Suprapubic skin (tissue), 4 donors: ENCODE data around the gene CCR5. TPM values are rescaled to one million over a fixed set of nuclear protein-coding genes. Genes with fewer than 3 reads are reported as not detected.
"Not testable (repeated sequence)": the region's sequence is repeated elsewhere in the genome, so short reads cannot be mapped to it uniquely, and the experiment has no call there.

Source experiments
- DNase-seq, 2 donors: peaks; one replicate each; pipeline ENCODE4 v3.0.0-alpha.2; 2019; ENCODE audit warnings: low spot score in 2 of 2
- H3K27ac ChIP-seq: fragments of 200-600 bp; sonication (generic); one replicate; pipeline ENCODE4 v1.5.1; 2019
- H3K27me3 ChIP-seq: fragments of 200-600 bp; sonication (generic); one replicate; pipeline ENCODE4 v1.5.1; 2019
- H3K36me3 ChIP-seq: fragments of 200-600 bp; sonication (generic); one replicate; pipeline ENCODE4 v1.5.1; 2019
- H3K4me1 ChIP-seq: fragments of 200-600 bp; sonication (generic); one replicate; pipeline ENCODE4 v1.5.1; 2019
- H3K4me3 ChIP-seq: fragments of 200-600 bp; sonication (generic); one replicate; pipeline ENCODE4 v1.5.1; 2019; ENCODE audit warnings: mild to moderate bottlenecking
- H3K9me3 ChIP-seq: fragments of 200-600 bp; sonication (generic); one replicate; pipeline ENCODE4 v1.5.1; 2019
- EP300 ChIP-seq: sonication (generic); formaldehyde crosslinking; IDR thresholded peaks from one replicate; pipeline ENCODE4 v1.6.1; 2017; ENCODE audit warnings: antibody characterized with exemption
- POLR2A ChIP-seq, 2 donors: fragments of 450-650 bp; IDR thresholded peaks; one replicate each; pipeline ENCODE4 v1.6.1; 2017; ENCODE audit warnings: antibody characterized with exemption in 2 of 2, mild to moderate bottlenecking in 2 of 2, moderate library complexity in 2 of 2
- POLR2AphosphoS5 ChIP-seq, 3 donors: sonication (generic); formaldehyde crosslinking; IDR thresholded peaks; one replicate each; pipeline ENCODE4 v1.6.1; 2017; ENCODE audit warnings: antibody characterized with exemption in 3 of 3
- WGBS: methylation state at CpG from one replicate; pipeline ENCODE4 v1.1.5; 2018; 5-methylcytosine and 5-hydroxymethylcytosine counted together
- total RNA-seq, 4 donors: library from RNA; depleted of rRNA; stranded (reverse); fragments of >200 nt; gene quantifications; one replicate each; pipeline ENCODE4 v1.1.0, GENCODE V29; 2016
- TF ChIP-seq, protein P1 (sequence below), 2 donors: fragments of 200-600 bp in 1 of 2; fragments of 450-650 bp in 1 of 2; sonication (generic) in 1 of 2; IDR thresholded peaks; one replicate each; pipeline ENCODE4 v1.5.1; 2016 to 2019; ENCODE audit warnings: antibody characterized with exemption in 2 of 2, mild to moderate bottlenecking in 1 of 2, moderate library complexity in 1 of 2

CCR5 gene
- total RNA-seq, 4 donors from 2014 or later: 0.34 to 1.3 TPM; not detected in 2

GRCh38 chr3:46400846-46401245, 30.1 kb downstream of the CCR5 start:
- Histone ChIP-seq H3K27me3 (no peaks in the 10 kb centered on the region), H3K4me1 (peaks cover 8% of the 10 kb centered on the region), H3K36me3 (no peaks in the 10 kb centered on the region), H3K9me3 (no peaks in the 10 kb centered on the region), H3K27ac (no peak overlapping the region), H3K4me3 (no peak overlapping the region)
- no peak for TF ChIP-seq POLR2A (IDR thresholded peaks at IDR 0.05)
- TF ChIP-seq POLR2AphosphoS5 (IDR thresholded peaks at IDR 0.05): no peak
- no peak for TF ChIP-seq EP300
- TF ChIP-seq, protein P1, sequence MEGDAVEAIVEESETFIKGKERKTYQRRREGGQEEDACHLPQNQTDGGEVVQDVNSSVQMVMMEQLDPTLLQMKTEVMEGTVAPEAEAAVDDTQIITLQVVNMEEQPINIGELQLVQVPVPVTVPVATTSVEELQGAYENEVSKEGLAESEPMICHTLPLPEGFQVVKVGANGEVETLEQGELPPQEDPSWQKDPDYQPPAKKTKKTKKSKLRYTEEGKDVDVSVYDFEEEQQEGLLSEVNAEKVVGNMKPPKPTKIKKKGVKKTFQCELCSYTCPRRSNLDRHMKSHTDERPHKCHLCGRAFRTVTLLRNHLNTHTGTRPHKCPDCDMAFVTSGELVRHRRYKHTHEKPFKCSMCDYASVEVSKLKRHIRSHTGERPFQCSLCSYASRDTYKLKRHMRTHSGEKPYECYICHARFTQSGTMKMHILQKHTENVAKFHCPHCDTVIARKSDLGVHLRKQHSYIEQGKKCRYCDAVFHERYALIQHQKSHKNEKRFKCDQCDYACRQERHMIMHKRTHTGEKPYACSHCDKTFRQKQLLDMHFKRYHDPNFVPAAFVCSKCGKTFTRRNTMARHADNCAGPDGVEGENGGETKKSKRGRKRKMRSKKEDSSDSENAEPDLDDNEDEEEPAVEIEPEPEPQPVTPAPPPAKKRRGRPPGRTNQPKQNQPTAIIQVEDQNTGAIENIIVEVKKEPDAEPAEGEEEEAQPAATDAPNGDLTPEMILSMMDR (IDR thresholded peaks at IDR 0.05): no peak
- DNase-seq: no peak
- WGBS: 80% methylated on average over 5 of the region's 5 CpGs

DNA sequence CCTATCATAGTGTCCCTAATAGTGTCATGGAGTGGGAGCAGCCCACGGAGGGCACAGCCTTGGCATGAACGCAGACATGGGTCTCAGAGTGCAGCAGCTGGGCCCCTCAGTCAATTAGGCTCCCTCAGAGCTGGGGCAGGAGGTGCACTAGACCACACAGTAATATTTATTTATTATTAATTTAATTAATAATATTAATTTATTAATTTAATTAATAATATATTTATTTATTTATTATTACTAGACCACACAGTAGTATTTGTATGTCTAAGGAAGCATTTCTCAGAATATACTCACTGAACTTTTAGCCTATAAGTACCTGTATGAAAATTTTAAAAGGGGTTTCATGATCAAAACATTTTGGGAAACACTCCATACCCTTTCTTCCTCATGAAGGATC, 30.8 kb downstream of the CCR5 start:
- H3K27ac ChIP-seq: no peak overlapping the region
- no peaks in the 10 kb centered on the region for H3K9me3 ChIP-seq
- H3K27me3 ChIP-seq: no peaks in the 10 kb centered on the region
- no peak for DNase-seq
- 91% methylated on average over 2 of the region's 2 CpGs for WGBS
- TF ChIP-seq, protein P1 (IDR thresholded peaks at IDR 0.05): no peak
- H3K36me3 ChIP-seq: no peaks in the 10 kb centered on the region
- peaks cover 9% of the 10 kb centered on the region for H3K4me1 ChIP-seq
- no peak overlapping the region for H3K4me3 ChIP-seq

DNA sequence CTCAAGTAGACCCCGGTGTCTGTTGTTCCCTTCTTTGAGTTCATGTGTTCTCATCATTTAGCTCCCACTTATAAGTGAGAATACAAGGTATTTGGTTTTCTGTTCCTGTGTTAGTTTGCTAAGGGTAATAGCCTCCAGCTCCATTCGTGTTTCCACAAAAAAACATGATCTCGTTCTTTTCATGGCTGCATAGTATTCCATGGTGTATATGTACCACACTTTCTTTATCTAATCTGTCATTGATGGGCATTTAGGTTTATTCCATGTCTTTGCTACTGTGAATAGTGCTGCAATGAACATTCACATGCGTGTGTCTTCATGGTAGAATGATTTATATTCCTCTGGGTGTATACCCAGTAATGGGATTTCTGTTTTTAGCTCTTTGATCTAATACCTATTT, 32.2 kb downstream of the CCR5 start:
- H3K4me3 ChIP-seq, H3K9me3 ChIP-seq, H3K27ac ChIP-seq, H3K27me3 ChIP-seq, DNase-seq, H3K36me3 ChIP-seq: not testable (repeated sequence)
- WGBS: 92% methylated on average over 4 of the region's 4 CpGs
- peaks cover 12% of the 10 kb centered on the region for H3K4me1 ChIP-seq

DNA sequence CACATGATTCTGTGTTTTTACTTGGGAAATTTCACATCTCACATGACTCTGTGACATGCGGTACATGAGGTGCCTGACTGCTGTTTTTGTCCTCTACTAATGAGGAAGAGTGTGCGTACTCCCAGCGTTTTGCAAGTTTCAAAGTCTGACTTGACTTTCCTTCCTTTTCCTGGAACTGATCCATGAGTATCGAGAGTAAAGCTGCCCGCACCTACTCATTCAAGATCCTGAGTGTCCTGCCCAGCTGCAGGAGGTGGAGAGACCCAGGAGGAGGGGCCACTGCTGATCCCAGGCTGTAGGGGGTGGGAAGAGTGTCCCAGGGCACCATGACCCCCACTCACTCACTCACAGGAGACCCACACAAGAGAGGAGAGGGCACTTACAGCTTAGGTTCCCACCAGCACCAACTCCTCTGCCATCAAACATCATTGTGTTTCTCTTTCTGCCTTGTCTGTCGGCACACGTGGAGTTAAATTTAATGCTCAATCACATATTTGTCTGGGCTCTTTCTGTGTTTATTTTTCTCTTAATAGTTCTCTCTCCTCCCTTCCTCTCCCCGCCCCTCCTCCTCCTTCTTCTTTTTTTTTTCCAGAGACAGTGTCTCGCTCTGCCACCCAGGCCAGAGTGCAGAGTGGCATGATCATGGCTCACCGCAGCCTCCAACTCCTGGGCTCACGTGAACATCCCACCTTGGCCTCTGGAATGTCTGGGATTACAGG, 34.7 kb downstream of the CCR5 start:
- peak overlapping the region; percentile 76 for H3K27ac ChIP-seq
- peaks cover 13% of the 10 kb centered on the region for H3K4me1 ChIP-seq
- no peaks in the 10 kb centered on the region for H3K9me3 ChIP-seq
- WGBS: 53% methylated on average over 11 of the region's 11 CpGs
- DNase-seq: no peak
- H3K36me3 ChIP-seq: no peaks in the 10 kb centered on the region
- TF ChIP-seq, protein P1 (IDR thresholded peaks at IDR 0.05): no peak
- TF ChIP-seq EP300: no peak
- TF ChIP-seq POLR2A (IDR thresholded peaks at IDR 0.05): no peak
- no peak for TF ChIP-seq POLR2AphosphoS5 (IDR thresholded peaks at IDR 0.05)
- no peaks in the 10 kb centered on the region for H3K27me3 ChIP-seq
- H3K4me3 ChIP-seq: no peak overlapping the region

GRCh38 chr3:46406443-46406787, 35.7 kb downstream of the CCR5 start:
- WGBS: 73% methylated on average over 4 of the region's 4 CpGs

More at GRCh38 chr3:46406443-46406787, 35.7 kb downstream of the CCR5 start:
- Histone ChIP-seq H3K27me3 (no peaks in the 10 kb centered on the region), H3K9me3 (no peaks in the 10 kb centered on the region), H3K27ac (peak overlapping the region; percentile 76), H3K4me3 (peak overlapping the region; percentile 29), H3K4me1 (peaks cover 13% of the 10 kb centered on the region), H3K36me3 (no peaks in the 10 kb centered on the region)
- no peak for TF ChIP-seq EP300
- TF ChIP-seq POLR2AphosphoS5 (IDR thresholded peaks at IDR 0.05): no peak
- TF ChIP-seq POLR2A (IDR thresholded peaks at IDR 0.05): no peak
- TF ChIP-seq, protein P1 (IDR thresholded peaks at IDR 0.05): no peak
- peak in 1 of 2 donors; percentile 72 for DNase-seq
